ENCODE data around the gene GLOD5. TPM values are rescaled to one million over a fixed set of nuclear protein-coding genes. Genes with fewer than 3 reads are reported as not detected.

The GLOD5 gene
- total RNA-seq, 1 donor from 2014 or later, result not detected

DNA sequence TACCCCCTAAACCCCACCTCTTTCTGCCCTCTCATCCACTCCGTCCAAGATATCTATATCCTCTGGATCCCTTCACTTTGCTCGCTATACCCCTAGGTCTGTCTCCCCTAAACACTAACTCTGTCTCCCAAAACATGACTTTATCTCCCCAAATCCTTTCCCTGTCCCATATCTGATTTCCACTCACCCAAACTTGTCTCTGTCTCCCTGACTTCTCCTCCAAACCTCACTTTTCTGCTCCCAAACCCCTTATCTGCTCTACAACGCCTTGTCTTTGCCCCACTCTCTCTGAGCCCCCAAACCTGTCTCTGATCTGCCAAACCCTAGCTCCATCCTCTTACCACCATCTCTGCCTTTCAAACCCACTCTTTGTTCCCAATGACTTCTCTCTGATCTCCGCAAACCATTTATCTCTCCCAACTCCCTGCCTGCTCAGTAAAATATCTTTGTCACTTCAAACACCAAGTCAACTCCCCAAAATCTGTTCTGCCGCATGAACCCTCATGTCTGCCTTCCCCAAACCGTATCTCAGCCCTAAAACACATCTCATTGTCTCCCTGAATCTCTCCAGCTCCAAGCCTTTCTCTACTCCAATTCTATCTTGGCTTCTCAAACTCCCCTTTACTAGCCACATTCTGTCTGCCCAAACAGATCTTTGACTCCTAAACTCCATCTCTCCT lies 25.4 kb downstream of the GLOD5 start:
- TF ChIP-seq, protein P1, sequence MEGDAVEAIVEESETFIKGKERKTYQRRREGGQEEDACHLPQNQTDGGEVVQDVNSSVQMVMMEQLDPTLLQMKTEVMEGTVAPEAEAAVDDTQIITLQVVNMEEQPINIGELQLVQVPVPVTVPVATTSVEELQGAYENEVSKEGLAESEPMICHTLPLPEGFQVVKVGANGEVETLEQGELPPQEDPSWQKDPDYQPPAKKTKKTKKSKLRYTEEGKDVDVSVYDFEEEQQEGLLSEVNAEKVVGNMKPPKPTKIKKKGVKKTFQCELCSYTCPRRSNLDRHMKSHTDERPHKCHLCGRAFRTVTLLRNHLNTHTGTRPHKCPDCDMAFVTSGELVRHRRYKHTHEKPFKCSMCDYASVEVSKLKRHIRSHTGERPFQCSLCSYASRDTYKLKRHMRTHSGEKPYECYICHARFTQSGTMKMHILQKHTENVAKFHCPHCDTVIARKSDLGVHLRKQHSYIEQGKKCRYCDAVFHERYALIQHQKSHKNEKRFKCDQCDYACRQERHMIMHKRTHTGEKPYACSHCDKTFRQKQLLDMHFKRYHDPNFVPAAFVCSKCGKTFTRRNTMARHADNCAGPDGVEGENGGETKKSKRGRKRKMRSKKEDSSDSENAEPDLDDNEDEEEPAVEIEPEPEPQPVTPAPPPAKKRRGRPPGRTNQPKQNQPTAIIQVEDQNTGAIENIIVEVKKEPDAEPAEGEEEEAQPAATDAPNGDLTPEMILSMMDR (IDR thresholded peaks at IDR 0.05; ENCODE audit: unreplicated experiment), result no peak
- no peak overlapping the region for H3K27ac Mint-ChIP-seq
- H3K27me3 Mint-ChIP-seq, result peaks cover 19% of the 10 kb centered on the region
- peaks cover 13% of the 10 kb centered on the region for H3K9me3 Mint-ChIP-seq (ENCODE audit: low read depth)
- no peak for DNase-seq (ENCODE audit: low spot score, unreplicated experiment)
- H3K4me1 Mint-ChIP-seq (ENCODE audit: low read depth), result no peaks in the 10 kb centered on the region
- no peak overlapping the region for H3K4me3 Mint-ChIP-seq (ENCODE audit: low read depth)
- no peaks in the 10 kb centered on the region for H3K36me3 Mint-ChIP-seq (ENCODE audit: insufficient read depth)

DNA sequence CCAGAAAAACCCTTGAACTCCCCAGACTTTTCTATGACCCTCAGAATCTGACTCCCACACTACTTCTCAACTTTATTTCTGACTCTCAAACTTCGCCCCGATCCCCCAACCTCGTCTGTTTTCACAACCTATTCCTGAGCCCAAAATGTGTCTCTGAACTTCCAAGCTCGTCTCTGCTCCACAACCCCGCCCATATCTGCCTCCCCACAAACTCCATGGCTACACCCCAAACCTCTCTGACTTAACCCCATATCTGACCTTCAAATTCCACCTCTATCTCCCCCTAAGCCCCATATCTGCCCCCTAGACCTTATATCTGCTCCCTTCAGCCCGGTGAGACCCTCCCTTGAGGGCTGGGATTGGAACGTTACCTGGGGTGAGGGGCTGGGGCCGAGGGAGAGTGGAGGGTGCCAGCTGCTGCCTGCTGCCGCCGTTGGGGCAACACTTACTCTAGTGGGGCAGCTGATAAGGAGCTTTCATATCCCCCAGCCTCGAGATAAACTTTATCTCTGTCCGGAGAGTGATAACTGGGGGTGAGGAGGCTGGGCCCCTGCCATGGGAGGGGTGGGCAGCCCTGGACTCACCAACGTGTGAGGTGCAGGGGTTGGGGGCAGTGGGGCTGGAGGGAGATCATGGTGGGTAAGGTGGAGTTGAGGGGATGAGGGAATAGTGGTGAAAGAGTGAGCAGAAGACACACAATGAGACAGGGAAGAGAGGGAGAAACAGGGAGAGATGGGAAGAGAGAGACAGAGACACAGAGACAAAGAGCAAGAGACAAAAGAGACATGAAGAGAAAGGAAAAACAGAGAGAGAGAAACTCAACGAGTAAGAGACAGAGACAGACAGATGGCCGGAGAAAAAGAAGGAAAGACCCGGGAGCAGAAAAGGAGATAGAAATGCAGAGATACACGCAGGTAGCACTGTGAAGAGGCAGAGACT lies 26.2 kb downstream of the GLOD5 start:
- H3K36me3 Mint-ChIP-seq (ENCODE audit: insufficient read depth), result no peaks in the 10 kb centered on the region
- TF ChIP-seq, protein P1 (IDR thresholded peaks at IDR 0.05; ENCODE audit: unreplicated experiment), result no peak
- DNase-seq (ENCODE audit: low spot score, unreplicated experiment), result no peak
- H3K27ac Mint-ChIP-seq, result no peak overlapping the region
- no peak overlapping the region for H3K4me3 Mint-ChIP-seq (ENCODE audit: low read depth)
- peaks cover 11% of the 10 kb centered on the region for H3K9me3 Mint-ChIP-seq (ENCODE audit: low read depth)
- no peaks in the 10 kb centered on the region for H3K4me1 Mint-ChIP-seq (ENCODE audit: low read depth)
- H3K27me3 Mint-ChIP-seq, result peaks cover 19% of the 10 kb centered on the region

DNA sequence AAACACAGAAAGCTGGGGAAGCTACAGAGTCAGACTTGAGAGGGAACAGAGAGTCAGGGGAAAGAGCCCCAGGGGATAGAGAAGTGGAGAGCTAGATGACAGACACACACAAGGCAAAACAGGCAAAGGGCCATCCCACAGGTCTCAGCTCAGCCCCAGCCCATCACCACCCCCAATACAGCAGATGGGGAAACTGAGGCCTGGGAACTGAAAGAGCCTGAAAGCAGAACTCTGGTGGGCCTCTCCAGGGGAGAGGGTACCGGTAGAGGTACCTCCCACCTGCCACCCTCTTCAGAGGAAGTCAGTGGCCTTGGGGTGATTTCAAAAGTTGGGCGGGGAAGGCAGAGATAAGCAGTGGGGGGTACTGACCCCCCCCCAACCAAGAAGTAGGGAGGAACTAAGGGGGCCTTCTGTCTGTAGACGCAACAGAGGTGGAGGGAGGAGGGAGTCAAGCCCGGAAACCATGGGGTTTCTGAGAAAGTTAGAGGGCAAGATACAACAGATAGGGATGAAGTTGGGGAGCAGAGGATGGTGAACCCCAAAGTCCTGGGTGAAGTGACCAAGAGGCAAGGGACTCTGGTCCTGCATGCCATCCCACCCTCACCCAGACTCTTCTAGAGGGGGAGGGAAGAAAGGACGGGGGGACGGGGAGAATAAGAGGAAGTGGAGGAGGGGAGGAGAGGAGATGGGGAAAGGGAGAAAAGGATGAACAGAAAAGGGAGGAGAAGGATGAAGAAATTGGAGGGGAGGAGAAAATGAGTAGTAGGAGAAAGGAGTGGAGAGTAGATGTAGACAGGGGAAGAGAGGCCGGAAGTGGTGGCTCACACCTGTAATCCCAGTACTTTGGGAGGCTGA lies 28.0 kb downstream of the GLOD5 start:
- TF ChIP-seq, protein P1 (IDR thresholded peaks at IDR 0.05; ENCODE audit: unreplicated experiment), result no peak
- H3K27me3 Mint-ChIP-seq, result peaks cover 19% of the 10 kb centered on the region
- peaks cover 2% of the 10 kb centered on the region for H3K4me1 Mint-ChIP-seq (ENCODE audit: low read depth)
- H3K9me3 Mint-ChIP-seq (ENCODE audit: low read depth), result peaks cover 11% of the 10 kb centered on the region
- no peak for DNase-seq (ENCODE audit: low spot score, unreplicated experiment)
- H3K4me3 Mint-ChIP-seq (ENCODE audit: low read depth), result no peak overlapping the region
- H3K27ac Mint-ChIP-seq, result peak overlapping the region; percentile 13
- H3K36me3 Mint-ChIP-seq (ENCODE audit: insufficient read depth), result no peaks in the 10 kb centered on the region

DNA sequence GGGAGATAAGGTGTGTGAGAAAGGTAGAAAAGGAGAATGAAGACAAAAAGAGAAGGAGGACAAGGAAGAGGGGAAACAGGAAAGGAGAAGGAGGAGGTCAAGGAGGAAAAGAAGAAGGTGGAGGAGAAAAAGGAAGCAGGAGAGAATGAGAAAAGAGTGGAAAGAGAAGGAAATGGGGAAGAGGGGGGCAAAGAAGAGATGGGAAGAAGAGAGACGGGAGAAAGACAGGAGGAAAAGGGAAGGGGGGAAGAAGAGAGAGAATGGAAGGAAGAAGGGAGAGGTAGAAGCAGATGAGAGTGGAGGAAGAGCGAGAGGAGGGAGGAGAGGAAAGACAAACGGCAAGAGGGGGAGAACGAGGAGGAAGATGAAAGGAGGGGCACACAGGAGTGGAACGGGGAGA lies 28.9 kb downstream of the GLOD5 start:
- TF ChIP-seq, protein P1 (IDR thresholded peaks at IDR 0.05; ENCODE audit: unreplicated experiment), result no peak
- Mint-ChIP-seq H3K27me3 (peaks cover 16% of the 10 kb centered on the region), H3K36me3 (ENCODE audit: insufficient read depth) (no peaks in the 10 kb centered on the region), H3K27ac (no peak overlapping the region), H3K4me3 (ENCODE audit: low read depth) (no peak overlapping the region), H3K9me3 (ENCODE audit: low read depth) (peaks cover 9% of the 10 kb centered on the region), H3K4me1 (ENCODE audit: low read depth) (peaks cover 3% of the 10 kb centered on the region)
- DNase-seq (ENCODE audit: low spot score, unreplicated experiment), result no peak

Measured in progenitor cell of endocrine pancreas (in vitro differentiated cells).